NCI-H345 treated with DMSO at 0.1 percent for 48 hours (cell line): ENCODE results near the gene PDZD8.

Source experiments
- DNase-seq: peaks from one replicate; lab custom pipeline; 2025; ENCODE audit not compliant: unreplicated experiment; lab: John Stamatoyannopoulos, UW

PDZD8 gene

DNA sequence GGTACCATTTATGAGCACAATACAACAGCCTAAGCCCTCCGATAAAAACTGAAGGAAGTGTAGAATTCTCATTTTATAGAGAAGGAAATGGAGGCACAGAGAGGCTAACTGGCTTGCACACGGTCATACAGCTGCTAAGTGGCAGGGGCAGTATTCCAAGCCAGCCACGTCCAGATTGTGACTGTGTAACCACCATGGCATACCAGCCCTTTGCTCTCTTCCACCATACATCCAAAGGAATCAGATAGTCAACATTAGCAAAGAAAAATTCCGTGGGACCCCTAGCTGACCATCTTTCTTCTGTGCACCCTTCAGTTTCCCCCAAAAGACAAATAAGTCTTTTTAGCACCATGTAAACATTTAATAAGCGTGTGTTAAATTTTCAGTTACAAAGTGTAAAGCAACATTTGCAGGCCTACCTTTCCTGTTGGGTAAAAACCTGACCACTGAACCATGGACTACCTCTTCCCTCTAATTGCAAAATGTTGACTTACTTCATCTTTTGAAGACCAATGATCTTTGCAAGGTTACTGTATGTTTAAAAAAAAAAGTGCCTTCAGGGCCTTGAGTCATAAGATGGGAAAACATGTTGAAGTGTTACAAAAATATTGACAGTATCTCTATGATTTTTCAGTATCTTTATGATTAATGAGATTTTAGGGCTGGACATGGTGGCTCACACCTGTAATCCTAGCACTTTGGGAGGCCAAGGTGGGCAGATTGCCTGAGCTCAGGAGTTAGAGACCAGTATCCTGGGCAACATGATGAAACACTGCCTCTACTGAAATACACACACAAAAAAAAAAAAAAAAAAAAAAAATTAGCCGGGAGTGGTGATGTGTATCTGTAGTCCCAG lies 24.3 kb upstream of the PDZD8 start:
- no peak for DNase-seq

DNA sequence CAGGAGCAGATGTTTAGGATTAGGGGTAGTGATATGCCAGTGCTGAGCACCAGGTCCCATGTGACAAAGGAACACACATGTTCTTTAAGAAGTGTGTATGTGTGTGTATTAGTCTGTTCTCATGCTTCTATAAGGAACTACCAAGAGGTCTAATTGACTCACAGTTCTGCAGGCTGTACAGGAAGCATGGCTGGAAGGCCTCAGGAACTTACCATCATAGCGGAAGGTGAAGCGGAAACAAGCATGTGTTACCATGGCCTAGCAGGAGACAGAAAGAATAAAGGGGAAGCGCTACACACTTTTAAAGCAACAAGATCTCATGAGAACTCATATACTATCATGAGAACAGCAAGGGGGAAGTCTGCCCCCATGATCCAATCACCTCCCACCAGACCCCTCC lies 22.8 kb upstream of the PDZD8 start:
- DNase-seq, result no peak

GRCh38 chr10:117391436-117392205 lies 16.4 kb upstream of the PDZD8 start:
- DNase-seq, result no peak

DNA sequence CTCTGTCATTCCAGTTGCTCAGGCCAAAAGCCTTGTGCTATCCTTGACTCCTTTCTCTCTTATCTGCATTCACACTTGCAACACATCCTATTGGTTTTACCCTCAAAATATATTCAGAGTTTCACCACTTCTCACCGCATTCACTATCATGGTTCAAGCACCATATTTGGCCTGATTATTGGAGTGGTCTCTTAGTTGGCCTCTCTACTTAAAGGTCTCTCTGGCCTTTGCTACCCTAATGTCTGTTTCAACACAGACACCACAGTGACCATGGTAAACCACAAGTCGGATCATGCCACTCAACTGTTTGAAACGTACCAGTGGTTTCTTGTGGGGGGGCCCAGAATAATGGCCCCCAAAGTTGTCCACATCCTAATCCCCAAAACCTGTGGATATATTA lies 15.2 kb upstream of the PDZD8 start:
- DNase-seq, result no peak

- DNase-seq, result no peak
These were observed 11.6 kb upstream of the PDZD8 start for GRCh38 chr10:117386805-117387204.

DNA sequence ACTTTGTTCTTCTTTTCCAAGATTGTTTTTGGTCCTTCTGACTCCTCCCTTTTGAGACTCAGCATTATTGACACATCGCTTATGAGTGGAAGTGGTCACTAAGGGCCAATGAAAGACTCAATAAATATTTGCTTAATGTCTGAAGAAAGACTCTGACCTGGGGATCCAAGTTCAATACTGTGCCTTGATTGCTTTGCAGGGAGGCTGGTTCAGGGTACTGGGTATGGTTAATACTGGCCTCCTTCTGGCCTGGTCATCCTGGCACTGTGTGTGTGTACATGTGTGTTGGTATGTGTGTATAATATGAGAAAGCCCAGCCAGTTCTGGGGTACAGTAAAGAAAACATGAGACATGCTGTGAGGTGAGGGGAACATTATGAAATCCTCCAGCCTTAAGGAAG lies 7.6 kb upstream of the PDZD8 start:
- DNase-seq, result no peak

DNA sequence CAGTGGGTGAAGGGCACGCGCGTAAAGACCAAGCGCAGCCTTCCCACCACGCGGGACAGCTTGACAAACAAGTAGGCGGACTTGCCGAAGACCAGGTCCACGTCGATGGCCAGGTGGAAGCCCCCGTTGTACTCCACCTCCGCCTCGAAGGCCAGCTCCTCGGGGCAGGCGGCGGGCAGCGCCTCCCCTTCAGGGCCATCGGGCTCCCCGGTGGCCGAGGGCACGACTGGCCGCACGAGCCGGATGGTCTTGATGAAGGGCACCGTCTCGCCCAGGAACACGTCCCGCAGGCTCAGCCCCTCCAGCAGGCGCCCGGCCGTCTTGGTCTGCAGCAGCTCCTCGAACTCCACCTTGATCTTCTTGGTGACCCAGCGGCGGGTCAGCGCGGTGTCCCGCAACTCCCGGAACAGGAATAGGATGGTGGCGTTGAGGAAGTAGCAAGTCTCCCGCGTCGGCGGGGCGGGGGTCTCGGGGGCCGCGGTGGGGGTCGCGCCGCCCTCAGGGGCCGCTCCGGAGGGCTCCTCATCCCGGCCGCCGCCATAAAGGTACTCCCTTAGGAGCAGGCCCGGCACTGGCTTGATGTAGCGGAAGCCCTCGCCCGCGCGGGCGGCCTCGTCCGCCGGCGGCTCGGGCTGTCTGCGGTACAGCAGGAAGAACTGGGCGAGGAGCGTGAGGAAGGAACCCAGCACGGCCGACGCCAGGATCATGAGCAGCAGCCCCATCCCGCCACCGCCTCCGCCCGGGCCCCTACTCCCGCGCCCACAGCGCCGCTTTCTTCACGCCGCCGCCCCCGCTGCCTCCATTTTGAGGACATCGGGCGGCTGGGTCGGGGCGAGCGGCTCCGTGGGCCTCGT lies 507 bp downstream of the PDZD8 start:
- no peak for DNase-seq

DNA sequence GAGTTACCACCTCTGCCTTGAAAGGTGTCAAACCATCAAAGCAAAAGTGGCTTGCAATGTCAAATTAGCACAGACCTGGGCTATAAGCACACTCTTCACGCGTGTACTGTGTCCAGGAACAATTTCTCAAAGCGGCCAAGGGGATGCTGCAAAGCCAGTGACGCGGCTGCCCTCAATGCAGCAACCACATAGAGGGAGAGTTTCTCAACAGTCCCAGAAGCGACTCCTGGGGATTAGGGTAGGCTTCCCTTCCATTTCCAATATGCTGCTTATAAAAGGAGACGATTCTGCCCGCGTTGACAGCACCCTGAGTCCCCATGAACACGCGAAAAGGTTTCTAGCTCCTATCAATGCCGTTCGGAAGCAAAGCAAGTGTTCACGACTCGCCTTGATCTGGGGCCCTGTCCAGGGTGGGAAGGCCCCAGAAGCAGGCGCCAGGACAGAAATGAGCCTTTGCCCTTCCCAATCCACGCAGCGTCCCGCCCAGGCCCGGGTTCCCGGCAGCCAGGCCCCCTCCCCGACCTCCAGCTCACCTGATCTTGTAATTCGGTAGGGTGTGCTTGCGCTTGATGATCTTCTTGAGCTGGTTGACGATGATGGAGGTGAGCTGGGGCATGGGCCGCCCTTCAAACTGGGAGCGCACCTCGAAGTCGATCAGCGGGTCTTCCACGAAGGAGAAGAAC lies 1.3 kb downstream of the PDZD8 start:
- DNase-seq, result no peak

DNA sequence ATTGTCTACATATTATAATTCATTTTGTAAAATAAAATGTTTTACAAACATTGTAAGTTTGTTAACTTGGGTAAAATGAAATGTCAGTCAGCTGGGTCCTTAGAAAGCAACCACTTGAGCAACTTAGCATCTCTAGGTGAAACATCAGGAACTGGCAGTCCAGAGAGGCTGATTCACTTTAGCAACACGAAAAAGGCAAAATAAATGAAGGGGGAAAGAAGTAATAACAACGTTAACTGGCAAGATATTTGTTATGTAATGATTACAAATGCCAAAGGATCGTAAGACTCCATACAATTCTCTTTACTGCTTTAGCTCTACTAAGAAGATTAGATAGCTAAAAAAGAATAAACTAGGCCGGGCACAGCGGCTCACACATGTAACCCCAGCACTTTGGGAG lies 5.0 kb downstream of the PDZD8 start:
- no peak for DNase-seq

GRCh38 chr10:117367718-117368117 lies 7.5 kb downstream of the PDZD8 start:
- no peak for DNase-seq

DNA sequence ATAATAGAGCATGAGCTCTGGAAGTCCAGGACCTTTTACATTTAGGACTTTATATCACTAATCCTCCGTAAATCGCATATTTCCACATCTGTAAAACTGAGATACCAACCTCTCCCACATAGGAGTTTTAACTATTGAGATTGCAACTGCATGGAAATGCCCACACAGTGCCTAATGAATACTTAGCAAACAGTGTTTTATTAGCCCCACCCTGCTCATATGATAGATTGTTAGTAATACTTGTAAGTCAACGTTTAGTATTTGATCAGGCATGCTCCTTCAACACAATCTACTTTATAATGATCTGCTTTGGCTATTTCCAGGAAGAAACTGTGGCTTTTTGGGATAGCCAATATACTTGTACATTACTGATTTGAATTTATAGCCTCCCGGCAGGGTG lies 8.5 kb downstream of the PDZD8 start:
- no peak for DNase-seq

DNA sequence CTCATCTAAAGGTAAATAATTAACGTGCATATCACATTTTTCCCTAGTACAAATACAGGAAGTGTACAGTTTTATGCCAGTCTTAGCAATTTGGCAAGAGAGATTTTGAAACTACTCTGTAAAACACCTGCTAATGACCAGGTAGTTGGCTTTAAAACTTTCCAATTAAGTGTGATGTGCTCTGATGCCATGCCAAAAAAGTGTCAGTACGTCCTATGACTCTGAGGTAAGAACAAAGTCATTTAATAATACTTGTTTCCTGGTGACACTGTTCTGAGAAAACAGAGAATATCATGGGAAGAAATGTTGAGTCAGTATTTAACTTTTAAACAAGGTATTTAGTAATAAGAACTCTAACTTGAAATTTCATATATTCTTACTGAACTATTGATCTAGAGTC lies 9.6 kb downstream of the PDZD8 start:
- no peak for DNase-seq

GRCh38 chr10:117364110-117364960 lies 10.9 kb downstream of the PDZD8 start:
- no peak for DNase-seq

GRCh38 chr10:117363028-117363427 lies 12.2 kb downstream of the PDZD8 start:
- no peak for DNase-seq

GRCh38 chr10:117362313-117362712 lies 12.9 kb downstream of the PDZD8 start:
- DNase-seq, result no peak

DNA sequence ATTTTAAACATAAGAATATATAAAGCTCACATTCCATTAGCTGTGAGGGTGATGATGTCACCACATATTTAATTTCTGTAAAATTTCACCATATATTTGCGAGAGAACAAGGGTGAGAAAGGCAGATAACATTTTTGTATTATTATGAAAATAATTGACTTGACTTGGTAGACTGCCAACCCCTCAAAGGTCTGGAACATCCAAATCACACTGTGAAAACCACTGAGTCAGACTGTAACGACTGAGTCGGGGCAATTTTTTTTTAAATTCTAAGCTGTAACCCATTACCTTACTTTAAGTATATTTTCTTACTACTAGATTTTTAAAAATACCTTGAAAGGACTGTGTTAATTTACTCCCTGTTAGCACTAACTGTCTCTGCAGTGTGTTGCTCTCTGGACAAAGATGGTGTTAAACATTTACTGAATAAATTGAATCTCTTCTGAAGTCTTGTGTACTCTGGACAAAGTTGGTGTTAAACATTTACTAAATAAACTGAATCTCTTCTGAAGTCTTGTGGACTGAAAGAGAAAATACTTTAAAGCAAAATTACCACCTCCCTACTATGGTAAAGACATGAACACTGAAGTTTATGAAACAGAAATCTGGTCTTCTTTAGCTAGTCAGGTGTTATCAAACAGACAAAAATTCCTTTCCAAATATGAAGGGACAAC lies 14.1 kb downstream of the PDZD8 start:
- no peak for DNase-seq

GRCh38 chr10:117360016-117360415 lies 15.2 kb downstream of the PDZD8 start:
- DNase-seq, result no peak

DNA sequence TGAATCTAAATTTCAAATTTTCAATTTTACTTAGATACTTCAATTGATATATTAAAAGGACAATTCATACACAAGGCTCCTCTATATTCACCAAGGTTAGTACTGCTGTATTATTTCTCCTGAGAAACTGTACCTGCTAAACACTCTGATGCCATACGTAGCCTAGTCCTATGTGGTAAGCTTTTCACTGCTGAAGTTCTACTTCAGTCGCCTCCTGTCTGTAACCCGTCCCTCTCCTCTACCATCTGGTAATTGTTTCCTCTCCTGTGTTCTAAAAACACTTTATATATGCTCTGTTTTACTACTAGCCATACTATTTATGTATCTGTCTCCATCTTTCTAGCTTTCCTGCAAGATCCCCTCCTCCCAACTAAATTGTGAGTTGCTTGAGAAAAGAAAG lies 20.2 kb downstream of the PDZD8 start:
- no peak for DNase-seq

DNA sequence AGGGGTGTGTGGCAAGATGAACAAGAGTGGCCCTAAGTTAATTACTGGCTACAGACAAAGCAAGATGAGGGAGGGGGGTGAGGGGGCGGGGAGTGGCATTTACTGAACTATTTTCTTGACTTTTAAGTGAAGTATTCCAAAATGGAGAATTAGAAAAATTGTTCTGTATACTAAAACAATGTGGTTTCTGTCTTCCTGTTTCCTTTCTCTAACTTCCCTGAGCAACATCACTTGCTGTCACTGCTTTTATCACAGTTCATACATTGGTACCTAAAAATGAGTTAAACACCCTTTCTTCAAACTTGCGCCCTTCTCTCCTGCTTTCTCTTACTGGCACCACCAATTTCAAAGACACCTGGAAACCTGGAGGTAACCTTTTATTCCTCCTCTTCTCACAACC lies 21.6 kb downstream of the PDZD8 start:
- no peak for DNase-seq
